ENCODE results near the gene FBP2.
"Not testable (repeated sequence)": the region's sequence is repeated elsewhere in the genome, so short reads cannot be mapped to it uniquely, and the experiment has no call there.

GRCh38 chr9:94564279-94564678 is 29.3 kb downstream of the FBP2 start:
- not testable (repeated sequence) for TF ChIP-seq USF2 (IDR thresholded peaks at IDR 0.05; ENCODE audit: borderline replicate concordance, low read depth, low read length); FOSL2 (IDR thresholded peaks at IDR 0.05; ENCODE audit: borderline replicate concordance, low read depth); ELF1 (IDR thresholded peaks at IDR 0.05); FOXM1 (IDR thresholded peaks at IDR 0.05; ENCODE audit: low read depth); RFX5 (IDR thresholded peaks at IDR 0.05; ENCODE audit: low read length); RAD21 (IDR thresholded peaks at IDR 0.05; ENCODE audit: low read length); JUND (IDR thresholded peaks at IDR 0.05); POLR2AphosphoS5 (IDR thresholded peaks at IDR 0.05; ENCODE audit: low read depth, low read length); TEAD4 (IDR thresholded peaks at IDR 0.05; ENCODE audit: borderline replicate concordance, insufficient read depth)
- TF ChIP-seq, protein P1, sequence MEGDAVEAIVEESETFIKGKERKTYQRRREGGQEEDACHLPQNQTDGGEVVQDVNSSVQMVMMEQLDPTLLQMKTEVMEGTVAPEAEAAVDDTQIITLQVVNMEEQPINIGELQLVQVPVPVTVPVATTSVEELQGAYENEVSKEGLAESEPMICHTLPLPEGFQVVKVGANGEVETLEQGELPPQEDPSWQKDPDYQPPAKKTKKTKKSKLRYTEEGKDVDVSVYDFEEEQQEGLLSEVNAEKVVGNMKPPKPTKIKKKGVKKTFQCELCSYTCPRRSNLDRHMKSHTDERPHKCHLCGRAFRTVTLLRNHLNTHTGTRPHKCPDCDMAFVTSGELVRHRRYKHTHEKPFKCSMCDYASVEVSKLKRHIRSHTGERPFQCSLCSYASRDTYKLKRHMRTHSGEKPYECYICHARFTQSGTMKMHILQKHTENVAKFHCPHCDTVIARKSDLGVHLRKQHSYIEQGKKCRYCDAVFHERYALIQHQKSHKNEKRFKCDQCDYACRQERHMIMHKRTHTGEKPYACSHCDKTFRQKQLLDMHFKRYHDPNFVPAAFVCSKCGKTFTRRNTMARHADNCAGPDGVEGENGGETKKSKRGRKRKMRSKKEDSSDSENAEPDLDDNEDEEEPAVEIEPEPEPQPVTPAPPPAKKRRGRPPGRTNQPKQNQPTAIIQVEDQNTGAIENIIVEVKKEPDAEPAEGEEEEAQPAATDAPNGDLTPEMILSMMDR (IDR thresholded peaks at IDR 0.05), result not testable (repeated sequence)
- TF ChIP-seq, protein P2, sequence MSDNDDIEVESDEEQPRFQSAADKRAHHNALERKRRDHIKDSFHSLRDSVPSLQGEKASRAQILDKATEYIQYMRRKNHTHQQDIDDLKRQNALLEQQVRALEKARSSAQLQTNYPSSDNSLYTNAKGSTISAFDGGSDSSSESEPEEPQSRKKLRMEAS (IDR thresholded peaks at IDR 0.05; ENCODE audit: low read depth), result not testable (repeated sequence)
- TF ChIP-seq, protein P3, sequence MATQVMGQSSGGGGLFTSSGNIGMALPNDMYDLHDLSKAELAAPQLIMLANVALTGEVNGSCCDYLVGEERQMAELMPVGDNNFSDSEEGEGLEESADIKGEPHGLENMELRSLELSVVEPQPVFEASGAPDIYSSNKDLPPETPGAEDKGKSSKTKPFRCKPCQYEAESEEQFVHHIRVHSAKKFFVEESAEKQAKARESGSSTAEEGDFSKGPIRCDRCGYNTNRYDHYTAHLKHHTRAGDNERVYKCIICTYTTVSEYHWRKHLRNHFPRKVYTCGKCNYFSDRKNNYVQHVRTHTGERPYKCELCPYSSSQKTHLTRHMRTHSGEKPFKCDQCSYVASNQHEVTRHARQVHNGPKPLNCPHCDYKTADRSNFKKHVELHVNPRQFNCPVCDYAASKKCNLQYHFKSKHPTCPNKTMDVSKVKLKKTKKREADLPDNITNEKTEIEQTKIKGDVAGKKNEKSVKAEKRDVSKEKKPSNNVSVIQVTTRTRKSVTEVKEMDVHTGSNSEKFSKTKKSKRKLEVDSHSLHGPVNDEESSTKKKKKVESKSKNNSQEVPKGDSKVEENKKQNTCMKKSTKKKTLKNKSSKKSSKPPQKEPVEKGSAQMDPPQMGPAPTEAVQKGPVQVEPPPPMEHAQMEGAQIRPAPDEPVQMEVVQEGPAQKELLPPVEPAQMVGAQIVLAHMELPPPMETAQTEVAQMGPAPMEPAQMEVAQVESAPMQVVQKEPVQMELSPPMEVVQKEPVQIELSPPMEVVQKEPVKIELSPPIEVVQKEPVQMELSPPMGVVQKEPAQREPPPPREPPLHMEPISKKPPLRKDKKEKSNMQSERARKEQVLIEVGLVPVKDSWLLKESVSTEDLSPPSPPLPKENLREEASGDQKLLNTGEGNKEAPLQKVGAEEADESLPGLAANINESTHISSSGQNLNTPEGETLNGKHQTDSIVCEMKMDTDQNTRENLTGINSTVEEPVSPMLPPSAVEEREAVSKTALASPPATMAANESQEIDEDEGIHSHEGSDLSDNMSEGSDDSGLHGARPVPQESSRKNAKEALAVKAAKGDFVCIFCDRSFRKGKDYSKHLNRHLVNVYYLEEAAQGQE (IDR thresholded peaks at IDR 0.05; ENCODE audit: low read depth, low read length), result not testable (repeated sequence)
